Ramos (cell line): Measurements from ENCODE around the gene CADM3.

Experiments
- in situ Hi-C: fragments of 300-500 bp; cut with MboI; formaldehyde crosslinking; loops from one replicate; pipeline ENCODE4 v1.14.3; 2022; ENCODE audit warnings: low sequenced_read_pairs; ENCODE audit not compliant: unreplicated experiment

The CADM3 gene

DNA sequence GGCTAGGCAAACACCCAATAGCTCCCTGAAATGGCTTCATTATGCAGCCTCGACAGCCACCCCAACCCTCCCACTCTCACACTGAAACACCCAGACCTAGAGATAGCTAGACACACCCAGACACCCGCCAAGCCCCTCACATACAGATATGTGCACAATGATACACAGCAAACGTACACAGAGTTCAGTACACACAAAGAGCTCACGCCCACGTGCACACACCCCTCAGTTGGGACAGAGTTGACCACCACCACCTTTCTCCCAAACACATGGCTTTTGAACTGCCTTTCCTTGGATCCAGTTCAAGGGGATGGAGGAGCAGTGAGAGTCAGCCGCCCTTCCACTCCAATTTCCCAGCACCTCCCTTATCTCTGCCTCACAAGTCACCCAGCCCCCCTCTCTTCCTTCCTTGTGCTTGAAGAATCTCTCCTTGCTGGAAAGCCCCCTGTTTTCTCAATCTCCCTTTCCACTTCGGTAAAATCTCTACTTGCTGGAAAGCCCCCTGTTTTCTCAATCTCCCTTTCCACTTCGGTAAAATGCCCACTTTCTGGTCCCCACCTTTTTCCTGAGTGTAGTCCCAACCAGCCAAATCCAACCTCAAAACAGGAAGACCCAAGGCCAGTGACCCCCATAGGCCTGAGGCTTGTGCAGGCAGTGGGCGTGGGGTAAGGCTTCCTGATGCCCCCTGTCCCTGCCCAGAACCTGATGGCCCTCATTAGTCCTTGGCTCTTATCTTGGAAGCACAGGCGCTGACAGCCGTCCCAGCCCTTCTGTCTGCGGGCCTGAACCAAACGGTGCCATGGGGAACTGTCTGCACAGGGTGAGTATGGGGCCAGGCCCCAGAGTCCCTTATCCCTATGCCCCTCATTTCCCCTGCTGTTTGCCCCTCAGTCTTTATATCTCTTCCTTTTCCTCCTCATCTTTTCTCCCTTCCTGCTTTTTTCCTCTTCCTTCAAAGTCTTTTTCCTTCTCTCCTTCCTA is 33.0 kb downstream of the CADM3 start, which contains the start of gene ACKR1:
ACKR1 (plus strand) TSS at position 715 of the 981 bp plus-strand sequence; CDS start at position 800, 85 bp downstream.
- in situ Hi-C loops, result no loop called here

DNA sequence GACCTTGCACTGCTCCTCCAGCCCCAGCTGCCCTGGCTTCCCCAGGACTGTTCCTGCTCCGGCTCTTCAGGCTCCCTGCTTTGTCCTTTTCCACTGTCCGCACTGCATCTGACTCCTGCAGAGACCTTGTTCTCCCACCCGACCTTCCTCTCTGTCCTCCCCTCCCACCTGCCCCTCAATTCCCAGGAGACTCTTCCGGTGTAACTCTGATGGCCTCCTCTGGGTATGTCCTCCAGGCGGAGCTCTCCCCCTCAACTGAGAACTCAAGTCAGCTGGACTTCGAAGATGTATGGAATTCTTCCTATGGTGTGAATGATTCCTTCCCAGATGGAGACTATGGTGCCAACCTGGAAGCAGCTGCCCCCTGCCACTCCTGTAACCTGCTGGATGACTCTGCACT is 33.8 kb downstream of the CADM3 start:
- in situ Hi-C loops, result no loop called here

DNA sequence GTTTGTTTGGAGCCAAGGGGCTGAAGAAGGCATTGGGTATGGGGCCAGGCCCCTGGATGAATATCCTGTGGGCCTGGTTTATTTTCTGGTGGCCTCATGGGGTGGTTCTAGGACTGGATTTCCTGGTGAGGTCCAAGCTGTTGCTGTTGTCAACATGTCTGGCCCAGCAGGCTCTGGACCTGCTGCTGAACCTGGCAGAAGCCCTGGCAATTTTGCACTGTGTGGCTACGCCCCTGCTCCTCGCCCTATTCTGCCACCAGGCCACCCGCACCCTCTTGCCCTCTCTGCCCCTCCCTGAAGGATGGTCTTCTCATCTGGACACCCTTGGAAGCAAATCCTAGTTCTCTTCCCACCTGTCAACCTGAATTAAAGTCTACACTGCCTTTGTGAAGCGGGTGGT is 34.7 kb downstream of the CADM3 start:
- in situ Hi-C loops, result no loop called here

DNA sequence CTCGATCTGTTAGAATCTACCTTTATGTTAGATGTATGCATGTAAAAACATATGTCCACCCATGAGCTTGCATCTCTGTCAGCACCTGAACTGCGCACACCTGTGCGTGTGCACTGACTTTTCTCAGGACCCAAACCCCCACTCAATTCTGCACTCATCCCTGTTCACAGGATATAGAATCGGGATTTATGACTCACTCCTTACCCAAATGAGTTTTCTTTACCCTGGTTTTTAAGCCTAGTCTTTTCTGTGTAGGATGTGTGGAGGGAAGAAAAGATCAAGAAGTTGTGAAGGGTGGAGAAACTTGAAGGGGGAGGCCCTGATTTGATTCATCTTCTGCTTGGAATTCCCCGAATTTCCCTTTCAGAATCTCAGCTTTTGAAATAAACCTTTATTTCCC is 35.7 kb downstream of the CADM3 start:
- in situ Hi-C loops, result no loop called here

DNA sequence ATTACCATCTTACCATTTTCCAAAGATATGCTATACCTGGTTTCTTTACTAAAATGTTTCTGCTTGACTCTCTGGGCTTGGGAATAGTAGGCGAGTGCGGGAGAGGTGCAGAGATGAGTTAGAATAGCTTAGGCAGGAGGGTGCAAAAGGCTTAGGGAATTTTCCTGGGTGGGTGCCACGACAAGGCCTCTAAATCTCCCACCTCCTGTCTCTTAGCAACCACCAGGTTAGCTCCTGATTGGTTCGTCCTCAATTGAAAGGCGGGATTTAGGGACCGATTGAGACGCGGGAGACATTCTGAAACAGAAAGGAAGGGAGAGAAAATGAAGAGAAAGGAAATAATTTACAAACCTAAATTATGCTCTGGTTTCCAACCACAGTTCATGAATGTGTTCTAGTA is 36.4 kb downstream of the CADM3 start:
- in situ Hi-C loops, result no loop called here

DNA sequence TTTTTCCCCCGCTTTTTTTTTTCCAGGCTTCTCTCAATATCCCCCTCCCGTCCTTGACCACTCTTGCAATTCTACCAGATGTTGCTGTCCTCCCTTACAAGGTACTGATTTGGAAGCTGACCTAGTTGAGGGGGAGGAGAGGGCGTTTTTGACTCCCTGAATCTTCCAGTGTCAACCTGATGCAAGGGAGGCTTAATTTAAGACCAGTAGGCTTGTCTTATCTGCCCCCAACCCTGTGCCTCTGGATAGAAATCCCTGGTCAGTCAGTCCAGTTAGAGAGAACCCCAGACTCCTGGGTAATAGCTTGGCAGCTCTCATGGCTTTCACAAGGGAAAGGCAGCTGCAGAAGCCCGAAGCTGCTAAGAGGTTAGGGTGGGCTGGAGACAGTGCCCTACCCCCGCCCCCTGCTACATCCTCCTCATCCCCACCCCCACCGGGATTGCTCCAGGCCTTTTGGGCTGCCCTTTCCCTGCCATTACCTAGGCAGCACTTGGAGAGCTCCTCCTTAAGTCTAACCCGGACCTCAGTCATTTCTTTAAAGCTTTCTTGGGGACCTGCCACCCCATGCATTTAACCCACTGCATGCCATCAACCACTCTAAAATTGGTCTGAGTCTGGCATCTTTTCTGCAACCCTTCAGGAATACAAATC is 36.9 kb downstream of the CADM3 start:
- in situ Hi-C loops, result no loop called here

DNA sequence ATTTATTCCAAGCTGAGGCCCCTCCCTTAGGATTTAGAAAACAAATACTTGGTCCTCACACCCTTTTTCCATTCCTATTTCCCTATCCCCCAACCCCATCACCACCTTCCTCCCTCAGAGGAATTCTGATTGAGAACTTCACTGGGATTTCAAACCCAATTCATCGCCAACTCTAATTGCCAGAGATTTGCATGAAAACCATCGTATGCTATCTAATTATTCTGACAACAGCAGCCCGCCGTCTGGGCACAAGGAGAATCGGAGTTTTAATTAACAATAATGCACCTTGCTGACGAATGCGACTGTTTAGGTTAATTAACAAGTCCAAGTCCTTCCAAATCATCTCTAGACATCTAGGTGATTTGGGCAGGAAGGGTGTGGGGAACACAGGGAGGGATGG is 37.6 kb downstream of the CADM3 start:
- in situ Hi-C loops, result no loop called here

DNA sequence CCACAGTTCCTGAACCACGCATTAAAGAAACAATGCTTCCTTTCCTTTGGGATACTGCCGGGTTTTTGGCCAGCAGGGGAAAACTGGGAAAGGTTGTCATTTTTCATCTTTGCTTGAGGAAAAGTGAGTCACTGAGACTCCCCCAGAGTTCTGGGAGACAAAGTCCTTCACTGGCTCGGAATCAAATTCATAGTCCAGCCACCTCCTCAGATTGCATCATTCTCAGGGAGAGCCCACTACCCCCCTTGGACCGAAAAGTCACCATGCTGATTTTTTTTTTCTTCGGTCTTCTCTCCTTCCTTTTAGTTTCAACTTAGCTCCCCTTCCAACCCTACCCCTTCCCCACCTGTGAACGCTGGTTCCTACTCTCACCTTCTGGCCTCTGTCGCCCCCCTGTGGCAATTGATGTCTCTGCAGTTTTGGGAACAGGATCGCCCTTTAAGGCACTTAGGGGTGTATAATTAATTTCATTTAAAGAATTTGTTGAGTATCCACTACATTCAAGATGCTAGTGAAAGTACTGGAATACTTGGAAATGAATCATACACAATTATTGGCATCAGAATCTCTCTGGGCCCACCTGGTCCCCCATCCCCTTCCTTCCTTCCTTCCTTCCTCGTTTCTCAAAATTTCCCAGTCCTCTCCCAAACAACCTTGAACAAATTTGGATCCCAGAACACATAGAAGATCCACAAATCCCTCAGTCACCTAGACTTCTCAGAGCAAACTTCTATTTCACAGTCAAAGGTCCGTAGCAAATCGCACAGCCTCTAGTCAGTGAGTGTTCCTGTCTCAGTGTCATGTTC is 40.1 kb downstream of the CADM3 start:
- in situ Hi-C loops, result loop anchor here (10.0 kb wide), 1 partner anchor 77 kb away; no protein-coding TSS in a partner anchor

DNA sequence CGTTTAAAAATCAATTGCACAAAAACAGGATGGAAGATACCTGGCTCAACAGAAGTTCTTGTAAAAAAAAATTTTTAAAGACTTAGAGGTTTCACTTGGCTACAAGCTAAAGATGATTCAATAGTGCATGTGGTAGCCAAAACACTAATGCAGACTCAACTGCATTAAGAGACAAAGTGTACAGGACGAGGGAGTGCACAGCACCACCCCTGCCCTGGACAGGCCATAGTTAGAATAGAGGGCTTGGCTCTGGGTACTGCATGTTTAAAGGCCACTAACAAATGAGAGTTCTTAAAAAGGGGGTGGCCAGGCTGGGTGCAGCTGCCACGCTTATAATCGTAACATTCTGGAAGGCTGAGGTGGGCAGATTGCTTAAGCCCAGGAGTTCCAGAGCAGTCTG is 41.2 kb downstream of the CADM3 start:
- in situ Hi-C loops, result loop anchor here (10.0 kb wide), 1 partner anchor 78 kb away; no protein-coding TSS in a partner anchor

DNA sequence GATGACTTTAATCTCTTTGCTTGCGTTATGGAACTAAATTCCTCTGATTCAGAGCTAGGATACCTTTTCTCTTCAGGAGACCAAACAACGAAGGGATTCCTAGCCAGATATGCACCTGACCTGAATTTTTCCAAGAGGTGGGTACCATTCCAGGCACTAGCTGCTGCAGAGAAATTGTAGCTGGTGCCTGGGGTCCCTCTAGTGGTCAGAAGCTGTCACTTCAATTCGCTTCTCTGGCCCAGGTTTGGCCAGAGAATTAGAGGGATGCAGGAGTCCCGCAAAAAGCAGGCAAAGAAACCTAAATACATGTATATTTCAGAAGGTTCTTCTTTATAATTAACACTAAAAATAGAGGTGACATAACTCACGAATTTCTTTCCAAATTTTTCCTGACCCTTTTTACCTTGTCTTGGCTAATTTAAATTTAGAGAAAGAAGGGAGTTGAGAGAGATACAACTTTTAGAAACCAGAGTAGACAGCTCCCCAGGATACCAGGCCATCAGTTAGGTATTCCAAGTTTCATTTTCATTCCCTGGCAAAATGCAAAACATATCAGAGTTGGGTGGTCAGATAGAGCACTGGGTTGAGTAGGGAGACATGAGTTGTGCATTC is 42.8 kb downstream of the CADM3 start:
- in situ Hi-C loops, result loop anchor here (10.0 kb wide), 1 partner anchor 79 kb away; no protein-coding TSS in a partner anchor

DNA sequence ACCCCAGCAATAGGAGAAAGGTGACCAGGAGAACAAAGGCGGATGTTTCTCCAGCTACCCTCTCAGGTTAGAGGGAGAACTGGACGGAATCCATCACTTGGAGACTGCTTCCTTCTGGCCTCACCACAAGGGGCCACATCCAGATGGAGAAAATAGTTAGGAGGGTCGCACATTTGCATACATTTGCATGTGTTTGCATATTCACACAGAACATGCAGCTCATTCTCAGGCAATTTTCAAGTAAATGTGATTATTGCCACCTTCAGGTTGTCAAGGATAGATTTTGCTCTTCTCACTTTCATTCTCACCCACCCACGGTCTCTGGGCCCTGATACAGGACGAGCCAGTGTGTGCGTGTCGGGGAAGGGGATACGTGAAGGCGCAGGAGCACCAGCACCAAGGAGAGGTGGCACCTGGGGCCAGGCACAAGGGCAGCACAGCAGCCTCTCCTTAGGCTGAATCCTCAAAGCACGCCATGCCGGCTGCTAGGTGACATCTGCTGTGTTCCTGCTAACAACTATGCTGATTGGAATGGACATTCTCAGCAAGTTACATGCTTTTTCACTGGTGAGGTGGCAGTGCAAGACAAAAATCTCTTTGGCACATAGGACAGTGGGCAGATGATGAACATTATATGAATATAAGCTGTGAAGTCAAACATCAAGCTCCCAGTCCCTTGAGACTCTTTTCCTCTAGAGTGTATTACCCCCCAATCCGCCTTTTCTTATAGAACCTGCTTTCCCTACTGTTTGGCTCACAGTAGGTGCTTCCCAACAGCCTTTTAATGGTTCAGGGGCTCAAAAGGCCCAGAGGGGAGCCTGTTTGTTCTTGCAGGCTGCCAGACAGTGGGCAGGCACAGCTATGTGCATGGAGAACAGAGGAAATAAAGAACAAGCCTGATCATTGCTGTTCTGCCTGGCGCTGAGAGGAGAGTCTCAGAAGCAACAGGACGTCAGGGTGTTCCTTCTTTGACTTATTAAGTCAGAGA is 47.5 kb downstream of the CADM3 start:
- in situ Hi-C loops, result loop anchor here (10.0 kb wide), 1 partner anchor 84 kb away; no protein-coding TSS in a partner anchor

DNA sequence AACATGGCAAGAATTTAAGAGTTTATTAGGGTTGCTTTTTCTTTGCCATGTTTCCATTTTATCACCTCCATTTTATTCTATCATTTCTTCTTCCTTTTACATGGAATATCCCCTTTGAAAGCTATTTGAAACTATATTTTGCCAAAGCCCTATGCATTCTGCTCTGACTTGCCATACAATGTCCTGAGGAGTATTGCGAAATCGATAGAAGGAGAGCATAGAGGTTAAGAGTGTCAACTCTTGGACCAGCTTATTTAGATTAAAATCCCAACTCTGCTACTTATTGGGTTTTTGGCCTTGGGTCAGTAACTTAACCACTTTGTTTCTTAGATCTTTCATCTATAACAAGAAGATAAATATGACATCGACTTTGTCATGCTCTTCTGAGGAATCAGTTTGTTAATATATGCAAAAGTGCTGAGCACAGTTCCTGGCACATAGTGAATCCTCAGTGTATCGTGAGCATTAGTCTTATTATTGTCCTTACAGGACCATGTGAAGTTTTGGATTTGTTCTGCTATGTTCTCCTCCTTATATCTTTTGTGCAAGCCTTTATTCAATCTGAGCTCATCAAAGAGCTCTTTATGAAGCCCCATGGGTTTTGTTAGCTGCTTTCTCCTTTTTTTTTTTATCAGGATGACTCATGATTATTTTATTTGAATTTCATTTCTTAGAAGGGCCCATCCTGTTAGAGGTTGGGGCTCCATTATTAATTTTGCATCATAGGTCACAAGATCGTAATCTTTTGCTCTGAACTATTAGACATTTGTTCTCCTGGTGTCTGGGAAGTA is 50.9 kb downstream of the CADM3 start:
- in situ Hi-C loops, result no loop called here

DNA sequence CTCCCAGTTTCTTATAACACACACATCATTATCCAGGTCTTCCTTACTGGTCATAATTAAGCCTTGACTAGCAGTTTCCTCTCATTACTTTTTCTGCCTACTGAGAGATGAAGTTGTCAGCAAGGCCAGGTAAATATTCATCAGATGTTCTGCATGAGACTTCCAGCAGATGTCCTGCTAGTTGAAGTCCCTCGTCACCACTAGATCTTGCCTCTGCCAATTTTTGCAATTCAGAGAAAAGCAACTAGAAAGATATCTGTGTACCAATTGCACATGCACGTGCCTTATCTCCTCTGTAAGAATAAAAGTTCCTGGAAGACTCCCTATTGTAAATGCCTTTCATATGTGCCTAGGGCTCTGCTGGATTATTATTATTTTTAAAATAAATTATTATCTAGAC is 51.6 kb downstream of the CADM3 start:
- in situ Hi-C loops, result no loop called here

DNA sequence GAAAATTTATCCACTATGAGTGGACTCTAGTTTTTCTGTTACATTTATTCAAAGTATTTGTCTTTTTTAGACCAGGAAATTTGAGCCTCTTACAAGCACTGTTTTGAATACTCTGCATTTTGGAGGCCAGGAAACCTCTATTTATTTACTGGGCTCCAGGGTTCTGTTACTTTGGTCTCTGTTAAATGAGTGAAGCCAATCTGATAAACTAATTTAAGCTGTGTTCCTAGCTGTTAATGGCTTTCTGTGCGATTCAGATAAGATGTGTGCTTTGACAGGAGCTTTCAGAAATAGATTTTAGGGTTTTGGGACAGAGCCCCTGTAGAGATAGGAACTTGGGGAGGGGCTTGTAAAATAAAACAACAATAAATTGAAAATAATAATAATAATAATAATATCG is 57.1 kb downstream of the CADM3 start:
- in situ Hi-C loops, result no loop called here

DNA sequence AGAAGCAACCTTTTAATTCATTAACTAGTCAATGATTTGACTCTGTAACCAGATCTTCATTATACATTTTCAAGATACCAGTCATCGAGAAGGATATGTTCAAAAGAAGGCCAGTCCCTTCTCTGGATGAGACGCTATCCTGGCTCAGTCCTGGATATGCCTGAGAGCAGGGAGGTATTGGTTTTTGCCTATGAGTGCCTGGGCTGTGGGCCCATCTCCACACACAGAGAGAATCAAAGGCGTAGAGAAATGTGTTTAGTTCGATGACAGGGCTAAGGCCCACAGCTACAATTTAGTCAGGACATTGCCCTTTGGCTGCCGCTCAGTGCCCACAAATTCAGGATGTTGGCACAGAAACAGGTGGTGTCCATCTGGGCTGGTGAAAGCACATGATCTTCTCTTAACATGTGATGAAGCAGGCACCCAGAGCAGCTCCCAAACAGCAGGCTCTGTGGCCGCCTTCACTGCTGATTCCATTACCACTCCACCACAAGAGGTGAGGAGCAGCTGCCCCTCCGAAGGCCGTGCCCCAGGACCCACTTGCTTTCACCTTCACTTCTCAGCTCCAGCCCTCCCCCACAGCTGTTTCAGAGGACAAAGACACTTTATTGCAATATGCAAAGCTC is 58.0 kb downstream of the CADM3 start:
- in situ Hi-C loops, result no loop called here

DNA sequence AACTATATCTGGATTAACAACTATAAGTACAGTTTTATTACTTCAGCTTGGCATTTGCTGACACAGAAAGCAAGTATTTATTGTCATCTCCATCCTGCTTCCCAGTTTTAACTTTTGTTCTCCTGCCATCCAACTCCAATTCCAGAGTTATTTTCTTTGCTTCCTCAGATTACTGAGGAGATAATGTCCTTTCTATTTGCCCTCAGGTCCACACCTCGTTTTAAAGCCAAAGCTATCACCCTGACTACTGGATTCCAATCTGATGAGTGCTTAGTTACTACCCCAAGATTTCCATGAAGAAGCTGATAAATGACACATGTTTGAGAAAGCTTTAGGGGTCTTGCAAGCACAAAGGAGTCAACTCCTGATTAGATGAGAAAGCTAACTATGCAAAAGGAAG is 58.5 kb downstream of the CADM3 start:
- in situ Hi-C loops, result no loop called here

DNA sequence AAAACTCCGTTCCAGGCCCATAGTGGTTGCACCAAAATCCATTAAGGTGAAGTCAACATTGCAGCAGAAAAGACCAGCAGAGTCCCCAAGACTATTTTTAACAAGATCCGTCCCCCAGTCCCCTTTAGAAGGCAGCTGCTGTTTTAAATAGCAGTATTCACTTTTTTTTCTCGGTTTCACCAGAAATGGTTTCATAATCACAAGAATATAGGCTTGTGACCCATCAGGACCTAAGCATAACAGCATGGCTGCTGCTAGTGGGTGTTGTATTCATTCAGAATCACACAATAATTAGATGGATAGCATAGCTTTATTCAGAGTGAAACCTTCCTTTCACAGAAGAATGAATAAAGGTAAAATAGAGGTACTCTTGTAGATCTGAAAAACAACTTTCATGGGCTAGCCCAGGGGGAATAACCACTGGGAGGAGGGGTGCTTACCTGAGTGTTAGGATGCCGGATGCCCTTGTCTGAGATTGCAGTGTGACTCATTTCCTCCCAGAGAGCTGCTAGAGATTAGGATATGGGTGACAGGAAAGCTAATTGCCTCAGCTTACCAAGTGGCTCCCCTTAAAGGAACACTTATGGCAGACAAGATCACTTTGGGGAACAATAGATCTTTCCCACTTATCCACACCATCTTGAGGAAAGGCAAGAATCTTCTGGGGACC is 68.3 kb downstream of the CADM3 start:
- in situ Hi-C loops, result no loop called here
